K562 (cell line): ENCODE measurements around the gene DDC. TPM values are rescaled to one million over a fixed set of nuclear protein-coding genes. Genes with fewer than 3 reads are reported as not detected.

Experiments
- ATAC-seq: fragments of 200-7000 bp; cut with Tn5 transposase; 3 replicates; pipeline ENCODE4 v1.9.1; 2020; ENCODE audit warnings: moderate library complexity
- BruUV-seq: library from RNA; stranded (reverse); fragments of 400-500 nt; replicated peaks from 2 replicates; lab custom pipeline; 2021; lab: Mats Ljungman, UMichigan
- CTCF ChIA-PET: fragments of 300-600 bp; formaldehyde crosslinking; extraction: SDS; loops from one replicate; lab custom pipeline; 2021; ENCODE audit warnings: low intra/inter-chr PET ratio; lab: Yijun Ruan, JAX
- POLR2A ChIA-PET: fragments of 300-600, 350-650 bp; sonication (Branson Sonifier 250); formaldehyde crosslinking; extraction: SDS; loops from one replicate; lab custom pipeline; 2021; ENCODE audit warnings: antibody characterized with exemption, inconsistent platforms; lab: Yijun Ruan, JAX
- DNase-seq, 4 experiments: peaks; one replicate each; pipeline versions ENCODE4 v3.0.0 to v3.0.0-alpha.2; 2011 to 2018; ENCODE audit warnings: low spot score in 3 of 4, mixed read lengths in 3 of 4; ENCODE audit errors: extremely low read depth in 1 of 4
- FAIRE-seq: peaks from 2 replicates; lab custom pipeline; 2011; peaks lifted over from hg19 to GRCh38; lab: Jason Lieb, UNC
- H2AFZ ChIP-seq: 2 replicates; pipeline ENCODE4 v1.6.0; 2011; ENCODE audit warnings: low read depth, low read length, control low read depth, inconsistent platforms
- H3K27ac ChIP-seq: fragments of 200-600 bp; 3 replicates; pipeline ENCODE4 v1.8.0; 2011; ENCODE audit warnings: low read depth, mild to moderate bottlenecking, control low read depth, inconsistent platforms, low read length, moderate library complexity, mixed read lengths; ENCODE audit errors: extremely low read depth
- H3K27me3 ChIP-seq, 2 experiments: fragments of 300-600 bp in 1 of 2; 2 replicates in 1 of 2; 3 replicates in 1 of 2; pipeline versions ENCODE4 v1.6.0 to v1.8.0; 2011; ENCODE audit warnings: inconsistent platforms in 2 of 2, low read length in 2 of 2, mild to moderate bottlenecking in 1 of 2, mixed read lengths in 1 of 2, moderate library complexity in 1 of 2; ENCODE audit not compliant: control insufficient read depth in 2 of 2, insufficient read depth in 2 of 2
- H3K36me3 ChIP-seq: fragments of 300-600 bp; 3 replicates; pipeline ENCODE4 v1.8.0; 2011; ENCODE audit warnings: mild to moderate bottlenecking, low read length, inconsistent platforms; ENCODE audit not compliant: control insufficient read depth, insufficient read depth
- H3K4me1 ChIP-seq, 2 experiments: fragments of 200-600 bp in 1 of 2; replicated peaks in 1 of 2; 2 replicates in 1 of 2; 3 replicates in 1 of 2; pipeline versions ENCODE4 v1.5.1 to v1.8.0; 2011; ENCODE audit warnings: inconsistent platforms in 2 of 2, low read length in 2 of 2, mild to moderate bottlenecking in 1 of 2, mixed read lengths in 1 of 2, moderate library complexity in 1 of 2; ENCODE audit not compliant: control insufficient read depth in 2 of 2, insufficient read depth in 2 of 2
- H3K4me2 ChIP-seq: 2 replicates; pipeline ENCODE4 v1.6.1; 2011; ENCODE audit warnings: low read length, control low read depth, inconsistent platforms, mixed read lengths; ENCODE audit not compliant: insufficient read depth
- H3K4me3 ChIP-seq: fragments of 200-600 bp; sonication (generic), shearing (Covaris generic); 2 replicates; pipeline ENCODE4 v1.5.1; 2016; ENCODE audit warnings: control low read depth, inconsistent platforms
- H3K79me2 ChIP-seq: fragments of 200-600 bp; 3 replicates; pipeline ENCODE4 v1.8.0; 2011; ENCODE audit warnings: low read length, inconsistent platforms; ENCODE audit not compliant: control insufficient read depth, insufficient read depth
- H3K9ac ChIP-seq, 2 experiments: 2 replicates each; pipeline versions ENCODE4 v1.6.0 to v1.6.1; 2011; ENCODE audit warnings: low read depth in 2 of 2, low read length in 2 of 2, control low read depth in 1 of 2, inconsistent platforms in 1 of 2, mild to moderate bottlenecking in 1 of 2, mixed read lengths in 1 of 2; ENCODE audit not compliant: insufficient read depth in 1 of 2
- H3K9me1 ChIP-seq: one replicate; pipeline ENCODE4 v1.6.0; 2011; ENCODE audit warnings: inconsistent platforms, mild to moderate bottlenecking, low read length, moderate library complexity; ENCODE audit not compliant: control insufficient read depth, insufficient read depth
- H3K9me3 ChIP-seq: replicated peaks from 2 replicates; pipeline ENCODE4 v1.5.1; 2011; ENCODE audit warnings: low read depth, low read length, inconsistent platforms; ENCODE audit not compliant: control insufficient read depth, insufficient read depth
- H4K20me1 ChIP-seq: replicated peaks from 2 replicates; pipeline ENCODE4 v1.6.1; 2011; ENCODE audit warnings: low read length, inconsistent platforms, mixed read lengths; ENCODE audit not compliant: control insufficient read depth, insufficient read depth
- ATF4 ChIP-seq: fragments of 450-650 bp; formaldehyde crosslinking; IDR thresholded peaks from 2 replicates; pipeline ENCODE4 v1.4.0; 2022; ENCODE audit warnings: mild to moderate bottlenecking, moderate library complexity
- CTCF ChIP-seq, 3 experiments: IDR thresholded peaks in 2 of 3; conservative IDR thresholded peaks in 1 of 3; 2 replicates each; pipeline ENCODE4 v1.5.1; 2011 to 2012; ENCODE audit warnings: low read length in 3 of 3, mild to moderate bottlenecking in 3 of 3, control low read depth in 2 of 3, improper control_type of control experiment in 1 of 3, inconsistent platforms in 1 of 3, low read depth in 1 of 3, mixed read lengths in 1 of 3, moderate library complexity in 1 of 3; ENCODE audit not compliant: insufficient read depth in 2 of 3
- FIP1L1 ChIP-seq: fragments of 200-400 bp; formaldehyde crosslinking; IDR thresholded peaks from 2 replicates; pipeline ENCODE4 v1.6.1; 2018; ENCODE audit warnings: mild to moderate bottlenecking, low read depth, low read length; ENCODE audit not compliant: poor library complexity, severe bottlenecking
- HDGF ChIP-seq: fragments of 450-650 bp; IDR thresholded peaks from 2 replicates; pipeline ENCODE4 v1.6.1; 2016
- LCOR ChIP-seq: sonication (generic); formaldehyde crosslinking; IDR thresholded peaks from 2 replicates; pipeline ENCODE4 v1.8.0; 2022; ENCODE audit warnings: mild to moderate bottlenecking, missing genetic modification reagents
- MAZ ChIP-seq, 2 experiments: fragments of 450-650 bp in 1 of 2; sonication (generic) in 1 of 2; formaldehyde crosslinking; IDR thresholded peaks in 1 of 2; conservative IDR thresholded peaks in 1 of 2; 2 replicates each; pipeline versions ENCODE4 v1.4.0 to v1.5.0; 2020; ENCODE audit warnings: mild to moderate bottlenecking in 1 of 2, missing genetic modification reagents in 1 of 2
- NFE2L1 ChIP-seq: fragments of 450-650 bp; IDR thresholded peaks from 2 replicates; pipeline ENCODE4 v1.6.1; 2016; ENCODE audit warnings: missing genetic modification characterization, low read depth, mild to moderate bottlenecking, missing compliant biosample characterization, moderate library complexity, borderline replicate concordance
- RBM17 ChIP-seq: fragments of 200-400 bp; formaldehyde crosslinking; IDR thresholded peaks from 2 replicates; pipeline ENCODE4 v1.6.1; 2017; ENCODE audit warnings: low read depth, mild to moderate bottlenecking, low read length, borderline replicate concordance
- STAT5B ChIP-seq: fragments of 250-450 bp; sonication (Bioruptor Pico); IDR thresholded peaks from 2 replicates; pipeline ENCODE4 v1.8.0; 2021; ENCODE audit warnings: mild to moderate bottlenecking, inconsistent platforms
- TCF7 ChIP-seq: sonication (generic); IDR thresholded peaks from 2 replicates; pipeline ENCODE4 v1.6.1; 2016; ENCODE audit warnings: antibody characterized with exemption, borderline replicate concordance
- ZNF253 ChIP-seq: fragments of 250-450 bp; sonication (Bioruptor Pico); conservative IDR thresholded peaks from 2 replicates; pipeline ENCODE4 v1.6.1; 2021; ENCODE audit warnings: mild to moderate bottlenecking
- ZNF3 ChIP-seq: fragments of 250-450 bp; sonication (Bioruptor Pico); IDR thresholded peaks from 2 replicates; pipeline ENCODE4 v1.5.0; 2021; ENCODE audit warnings: mild to moderate bottlenecking, moderate library complexity
- WGBS: fragments of 100-300 bp; shearing (Covaris generic); methylation state at CpG from one replicate; pipeline ENCODE4 v1.1.6; 2016; ENCODE audit warnings: low coverage, mixed read lengths; ENCODE audit not compliant: insufficient coverage; ENCODE audit errors: missing lambda C conversion rate; 5-methylcytosine and 5-hydroxymethylcytosine counted together
- in situ Hi-C: fragments of 300-500 bp; cut with MboI; formaldehyde crosslinking; loops from 4 replicates; pipeline ENCODE4 v1.15.0; 2018; ENCODE audit warnings: inconsistent platforms, mixed read lengths
- intact Hi-C: fragments of 100-400 bp; cut with micrococcal nuclease; formaldehyde crosslinking; loops from 2 replicates; pipeline ENCODE4 v1.14.2; 2022
- polyA plus RNA-seq, 8 experiments: library from polyadenylated mRNA; depleted of rRNA in 4 of 8; stranded (reverse) in 5 of 8; unstranded in 3 of 8; fragments of >200 nt; fragmentation: Nextera tagmentation in 2 of 8; fragmentation: Illumina TruSeq in 1 of 8; extraction: Ambion mirVana in 2 of 8; extraction: Trizol in 1 of 8; gene quantifications; 2 replicates each; pipeline versions ENCODE4 v1.2.1 to v1.2.3, GENCODE V29; 2011 to 2014; ENCODE audit warnings: inconsistent platforms in 1 of 8, missing spikeins in 1 of 8
- total RNA-seq, 7 experiments: library from RNA; depleted of rRNA in 6 of 7; stranded (reverse); fragments of >200 nt in 6 of 7; fragmentation: Illumina TruSeq in 2 of 7; extraction: Trizol in 2 of 7; gene quantifications; 2 replicates each; pipeline versions ENCODE4 v1.2.1 to v1.2.3, GENCODE V29; 2011 to 2021; ENCODE audit warnings: low replicate concordance in 1 of 7
- TF ChIP-seq, protein P1 (sequence below): fragments of 450-650 bp; IDR thresholded peaks from 2 replicates; pipeline ENCODE4 v1.7.0; 2016; ENCODE audit warnings: borderline replicate concordance
- TF ChIP-seq, protein P2 (sequence below): fragments of 250-450 bp; sonication (Bioruptor Pico); IDR thresholded peaks from 2 replicates; pipeline ENCODE4 v1.5.0; 2022; ENCODE audit warnings: mild to moderate bottlenecking

Gene DDC
- total and polyA plus RNA-seq, 9 of the 15 experiments (the other 6 are each of a cell fraction or from before 2014, with no cell fraction given), result not detected

- ATAC-seq (no peak; the same call in 2 of the 3 replicates), DNase-seq (no peak), FAIRE-seq (no peak)
- Histone ChIP-seq H2AFZ (no peak overlapping the region), H3K9ac (no peak overlapping the region), H3K79me2 (no peaks in the 10 kb centered on the region), H3K36me3 (no peaks in the 10 kb centered on the region), H3K27me3 (peaks cover 0 to 12% of the 10 kb centered on the region in 2 experiments; a peak in 1 of 5 replicates), H3K9me1 (no peaks in the 10 kb centered on the region), H3K4me2 (no peak overlapping the region), H3K9me3 (no peaks in the 10 kb centered on the region), H4K20me1 (no peaks in the 10 kb centered on the region), H3K27ac (no peak overlapping the region), H3K4me1 (peaks cover 0 to 4% of the 10 kb centered on the region in 2 experiments; a peak in 3 of 5 replicates), H3K4me3 (no peak overlapping the region)
- BruUV-seq, result no TSS peak
- intact Hi-C loops (no loop called here), in situ Hi-C loops (no loop called here)
- WGBS, result 49% methylated on average over 11 of the region's 11 CpGs
- ChIA-PET CTCF (no interaction called here), POLR2A (interaction anchor here (0.6 to 1.0 kb wide), 3 partner anchors 15 to 134 kb away, joined by 3 to 4 read pairs (median 4); no protein-coding TSS in a partner anchor)
- TF ChIP-seq, protein P1, sequence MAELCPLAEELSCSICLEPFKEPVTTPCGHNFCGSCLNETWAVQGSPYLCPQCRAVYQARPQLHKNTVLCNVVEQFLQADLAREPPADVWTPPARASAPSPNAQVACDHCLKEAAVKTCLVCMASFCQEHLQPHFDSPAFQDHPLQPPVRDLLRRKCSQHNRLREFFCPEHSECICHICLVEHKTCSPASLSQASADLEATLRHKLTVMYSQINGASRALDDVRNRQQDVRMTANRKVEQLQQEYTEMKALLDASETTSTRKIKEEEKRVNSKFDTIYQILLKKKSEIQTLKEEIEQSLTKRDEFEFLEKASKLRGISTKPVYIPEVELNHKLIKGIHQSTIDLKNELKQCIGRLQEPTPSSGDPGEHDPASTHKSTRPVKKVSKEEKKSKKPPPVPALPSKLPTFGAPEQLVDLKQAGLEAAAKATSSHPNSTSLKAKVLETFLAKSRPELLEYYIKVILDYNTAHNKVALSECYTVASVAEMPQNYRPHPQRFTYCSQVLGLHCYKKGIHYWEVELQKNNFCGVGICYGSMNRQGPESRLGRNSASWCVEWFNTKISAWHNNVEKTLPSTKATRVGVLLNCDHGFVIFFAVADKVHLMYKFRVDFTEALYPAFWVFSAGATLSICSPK, result no peak
- TF ChIP-seq ATF4 (CRISPR knock-in tag) (no peak), RBM17 (no peak), MAZ (CRISPR knock-in tag; conservative IDR thresholded peaks at IDR 0.05 in 1 of 2, IDR thresholded peaks at IDR 0.05 in 1 of 2) (no peak), ZNF3 (CRISPR knock-in tag) (no peak), TCF7 (no peak), STAT5B (CRISPR knock-in tag) (no peak), ZNF253 (no peak), NFE2L1 (tag) (no peak), FIP1L1 (no peak), HDGF (no peak), CTCF (IDR thresholded peaks at IDR 0.05 in 2 of 3, conservative IDR thresholded peaks at IDR 0.05 in 1 of 3; ENCODE audit: insufficient read depth in 2 of 3, low read depth in 1 of 3, low read length in 3 of 3) (no peak), LCOR (CRISPR knock-in tag) (no peak)
- TF ChIP-seq, protein P2, sequence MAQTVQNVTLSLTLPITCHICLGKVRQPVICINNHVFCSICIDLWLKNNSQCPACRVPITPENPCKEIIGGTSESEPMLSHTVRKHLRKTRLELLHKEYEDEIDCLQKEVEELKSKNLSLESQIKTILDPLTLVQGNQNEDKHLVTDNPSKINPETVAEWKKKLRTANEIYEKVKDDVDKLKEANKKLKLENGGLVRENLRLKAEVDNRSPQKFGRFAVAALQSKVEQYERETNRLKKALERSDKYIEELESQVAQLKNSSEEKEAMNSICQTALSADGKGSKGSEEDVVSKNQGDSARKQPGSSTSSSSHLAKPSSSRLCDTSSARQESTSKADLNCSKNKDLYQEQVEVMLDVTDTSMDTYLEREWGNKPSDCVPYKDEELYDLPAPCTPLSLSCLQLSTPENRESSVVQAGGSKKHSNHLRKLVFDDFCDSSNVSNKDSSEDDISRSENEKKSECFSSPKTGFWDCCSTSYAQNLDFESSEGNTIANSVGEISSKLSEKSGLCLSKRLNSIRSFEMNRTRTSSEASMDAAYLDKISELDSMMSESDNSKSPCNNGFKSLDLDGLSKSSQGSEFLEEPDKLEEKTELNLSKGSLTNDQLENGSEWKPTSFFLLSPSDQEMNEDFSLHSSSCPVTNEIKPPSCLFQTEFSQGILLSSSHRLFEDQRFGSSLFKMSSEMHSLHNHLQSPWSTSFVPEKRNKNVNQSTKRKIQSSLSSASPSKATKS (CRISPR knock-in tag), result no peak
Observed at GRCh38 chr7:50528266-50529092, 36.7 kb downstream of the DDC start.
